ENCODE measurements around the gene TOB2. TPM values are rescaled to one million over a fixed set of nuclear protein-coding genes. Genes with fewer than 3 reads are reported as not detected.
A peak's percentile ranks its signal among the peaks of the same experiment; 100 is the strongest.
"Not testable (repeated sequence)": the region's sequence is repeated elsewhere in the genome, so short reads cannot be mapped to it uniquely, and the experiment has no call there.

The TOB2 gene
- total RNA-seq, 1 donor from 2014 or later: 19.6 TPM

GRCh38 chr22:41425660-41426365 is 20.8 kb downstream of the TOB2 start:
- no peak for ATAC-seq

GRCh38 chr22:41418717-41419116 is 27.9 kb downstream of the TOB2 start:
- no peak for ATAC-seq

GRCh38 chr22:41417622-41418390 is 28.8 kb downstream of the TOB2 start:
- ATAC-seq: peak; percentile 31

- ATAC-seq: no peak
Measured at GRCh38 chr22:41415554-41415953, 31.0 kb downstream of the TOB2 start.

- ATAC-seq: no peak
Measured at GRCh38 chr22:41411021-41411851, 35.4 kb downstream of the TOB2 start.

GRCh38 chr22:41410311-41410751 is 36.3 kb downstream of the TOB2 start:
- ATAC-seq: no peak

- ATAC-seq: no peak
Measured at GRCh38 chr22:41408665-41409064, 37.9 kb downstream of the TOB2 start.

GRCh38 chr22:41407433-41407832 is 39.2 kb downstream of the TOB2 start:
- no peak for ATAC-seq

GRCh38 chr22:41406410-41406809 is 40.2 kb downstream of the TOB2 start:
- ATAC-seq: no peak

- no peak for ATAC-seq
Measured at GRCh38 chr22:41405588-41405987, 41.0 kb downstream of the TOB2 start.

GRCh38 chr22:41403532-41404318 is 42.9 kb downstream of the TOB2 start:
- ATAC-seq: peak; percentile 95

GRCh38 chr22:41402851-41403250 is 43.8 kb downstream of the TOB2 start:
- not testable (repeated sequence) for ATAC-seq

GRCh38 chr22:41401781-41402648 is 44.6 kb downstream of the TOB2 start:
- peak; percentile 38 for ATAC-seq

- no peak for ATAC-seq
Measured at GRCh38 chr22:41398921-41399320, 47.7 kb downstream of the TOB2 start.

GRCh38 chr22:41397143-41397811 is 49.3 kb downstream of the TOB2 start:
- no peak for ATAC-seq

- no peak for ATAC-seq
Measured at GRCh38 chr22:41395531-41396240, 50.9 kb downstream of the TOB2 start.

- no peak for ATAC-seq
Measured at GRCh38 chr22:41394012-41394356, 52.6 kb downstream of the TOB2 start.

GRCh38 chr22:41387341-41387740 is 59.3 kb downstream of the TOB2 start:
- ATAC-seq: no peak

- ATAC-seq: no peak
Measured at GRCh38 chr22:41384128-41384527, 62.5 kb downstream of the TOB2 start.

All from esophagus mucosa (tissue), 1 donor.